HUES64 (cell line): ENCODE data around the gene ARMCX6.
"Not testable (repeated sequence)": the region's sequence is repeated elsewhere in the genome, so short reads cannot be mapped to it uniquely, and the experiment has no call there.

Experiments
- H3K27ac ChIP-seq: 2 replicates; pipeline ENCODE4 v1.7.0; 2013; ENCODE audit warnings: low read depth, low read length, inconsistent platforms
- H3K27me3 ChIP-seq: 2 replicates; pipeline ENCODE4 v1.6.1; 2013; ENCODE audit warnings: mild to moderate bottlenecking, low read length; ENCODE audit not compliant: insufficient read depth
- H3K36me3 ChIP-seq: 2 replicates; pipeline ENCODE4 v1.6.1; 2013; ENCODE audit warnings: mild to moderate bottlenecking, low read length; ENCODE audit not compliant: insufficient read depth
- H3K4me1 ChIP-seq: 2 replicates; pipeline ENCODE4 v1.6.1; 2013; ENCODE audit warnings: mild to moderate bottlenecking, low read length, moderate library complexity; ENCODE audit not compliant: insufficient read depth
- H3K4me3 ChIP-seq: 2 replicates; pipeline ENCODE4 v1.5.1; 2013; ENCODE audit warnings: mild to moderate bottlenecking, low read length, moderate library complexity
- H3K9ac ChIP-seq: 2 replicates; pipeline ENCODE4 v1.6.1; 2013; ENCODE audit warnings: mild to moderate bottlenecking, low read depth, low read length
- H3K9me3 ChIP-seq: 2 replicates; pipeline ENCODE4 v1.6.1; 2013; ENCODE audit warnings: low read depth, low read length; ENCODE audit not compliant: insufficient read depth
- WGBS: fragments of 150-250, 120-280 bp; methylation state at CpG from one replicate; pipeline ENCODE4 v1.1.7; 2013; ENCODE audit warnings: missing lambda C conversion rate; 5-methylcytosine and 5-hydroxymethylcytosine counted together

ARMCX6 gene

GRCh38 chrX:101605146-101605545, 12.7 kb downstream of the ARMCX6 start:
- no peak overlapping the region for H3K27ac ChIP-seq
- no peaks in the 10 kb centered on the region for H3K27me3 ChIP-seq
- no peaks in the 10 kb centered on the region for H3K9me3 ChIP-seq
- no peak overlapping the region for H3K9ac ChIP-seq
- H3K4me3 ChIP-seq: no peak overlapping the region
- H3K36me3 ChIP-seq: no peaks in the 10 kb centered on the region
- H3K4me1 ChIP-seq: no peaks in the 10 kb centered on the region

- Histone ChIP-seq H3K27me3 (no peaks in the 10 kb centered on the region), H3K27ac (no peak overlapping the region), H3K9me3 (no peaks in the 10 kb centered on the region), H3K4me1 (no peaks in the 10 kb centered on the region), H3K9ac (no peak overlapping the region), H3K36me3 (no peaks in the 10 kb centered on the region), H3K4me3 (no peak overlapping the region)
- 100% methylated on average over 2 of the region's 7 CpGs for WGBS
Measured at GRCh38 chrX:101602077-101602476, 15.7 kb downstream of the ARMCX6 start.

GRCh38 chrX:101599592-101599991, 18.2 kb downstream of the ARMCX6 start:
- H3K27ac ChIP-seq, H3K9ac ChIP-seq, H3K4me3 ChIP-seq, H3K36me3 ChIP-seq, H3K4me1 ChIP-seq, H3K27me3 ChIP-seq, H3K9me3 ChIP-seq: not testable (repeated sequence)
- 98% methylated on average over 5 of the region's 8 CpGs for WGBS

- H3K36me3 ChIP-seq: no peaks in the 10 kb centered on the region
- H3K4me1 ChIP-seq: no peaks in the 10 kb centered on the region
- WGBS: 0% methylated on average over 1 of the region's 5 CpGs
- H3K27ac ChIP-seq: no peak overlapping the region
- H3K4me3 ChIP-seq: no peak overlapping the region
- no peaks in the 10 kb centered on the region for H3K27me3 ChIP-seq
- H3K9me3 ChIP-seq: no peaks in the 10 kb centered on the region
- H3K9ac ChIP-seq: no peak overlapping the region
Measured at GRCh38 chrX:101595739-101596419, 21.9 kb downstream of the ARMCX6 start.
